Skin epidermis (tissue), 12 donors: ENCODE measurements around the gene WDR36.
A peak's percentile ranks its signal among the peaks of the same experiment; 100 is the strongest.

Source experiments
- H3K27ac ChIP-seq, 21 experiments: fragments of 200-600 bp; sonication (generic) in 11 of 21; one replicate each; pipeline ENCODE4 v1.5.0; 2020; ENCODE audit warnings: mild to moderate bottlenecking in 3 of 21, inconsistent platforms in 2 of 21, moderate library complexity in 2 of 21
- H3K4me3 ChIP-seq, 7 experiments: fragments of 200-600 bp; sonication (generic) in 2 of 7; one replicate each; pipeline ENCODE4 v1.5.0; 2020; ENCODE audit warnings: inconsistent platforms in 2 of 7, mild to moderate bottlenecking in 2 of 7, moderate library complexity in 1 of 7

Gene WDR36

GRCh38 chr5:111092062-111092853 is at the start of gene WDR36:
TSS of gene WDR36 (plus strand) at chr5:111092348. CDS start at chr5:111092457, 109 bp downstream.
- peak within 1 kb of the TSS; percentile 81 to 98 (median 89) for H3K4me3 ChIP-seq
- peak within 1 kb of the TSS; percentile 26 to 91 (median 84) for H3K27ac ChIP-seq

- no peak overlapping the region for H3K27ac ChIP-seq
These were observed 48.2 kb upstream of the WDR36 start for GRCh38 chr5:111043712-111044506.

GRCh38 chr5:111058064-111058463 is 34.1 kb upstream of the WDR36 start:
- no peak overlapping the region for H3K4me3 ChIP-seq

More at GRCh38 chr5:111043712-111044506, 48.2 kb upstream of the WDR36 start:
- no peak overlapping the region for H3K4me3 ChIP-seq

GRCh38 chr5:111060169-111060568 is 32.0 kb upstream of the WDR36 start:
- H3K27ac ChIP-seq, result no peak overlapping the region

More at GRCh38 chr5:111058064-111058463, 34.1 kb upstream of the WDR36 start:
- no peak overlapping the region for H3K27ac ChIP-seq

GRCh38 chr5:111061618-111062017 is 30.5 kb upstream of the WDR36 start:
- H3K4me3 ChIP-seq, result no peak overlapping the region
- no peak overlapping the region for H3K27ac ChIP-seq

More at GRCh38 chr5:111060169-111060568, 32.0 kb upstream of the WDR36 start:
- no peak overlapping the region for H3K4me3 ChIP-seq

GRCh38 chr5:111063709-111064322 is 28.3 kb upstream of the WDR36 start:
- H3K4me3 ChIP-seq, result no peak overlapping the region
- no peak overlapping the region for H3K27ac ChIP-seq

GRCh38 chr5:111066261-111066938 is 25.7 kb upstream of the WDR36 start:
- no peak overlapping the region for H3K27ac ChIP-seq

GRCh38 chr5:111068213-111068612 is 23.9 kb upstream of the WDR36 start:
- Histone ChIP-seq H3K27ac (no peak overlapping the region), H3K4me3 (no peak overlapping the region)

More at GRCh38 chr5:111066261-111066938, 25.7 kb upstream of the WDR36 start:
- H3K4me3 ChIP-seq, result no peak overlapping the region

GRCh38 chr5:111069839-111070238 is 22.3 kb upstream of the WDR36 start:
- H3K4me3 ChIP-seq, result no peak overlapping the region

GRCh38 chr5:111070272-111071134 is 21.6 kb upstream of the WDR36 start:
- no peak overlapping the region for H3K27ac ChIP-seq
- no peak overlapping the region for H3K4me3 ChIP-seq

More at GRCh38 chr5:111069839-111070238, 22.3 kb upstream of the WDR36 start:
- H3K27ac ChIP-seq, result no peak overlapping the region

GRCh38 chr5:111071413-111071812 is 20.7 kb upstream of the WDR36 start, which contains the start of gene TSLP:
TSS of gene TSLP (plus strand) at chr5:111071713. CDS start at chr5:111071891, 178 bp downstream.
- no peak within 1 kb of the TSS for H3K4me3 ChIP-seq

GRCh38 chr5:111072949-111073682 is 19.0 kb upstream of the WDR36 start:
- peak overlapping the region; percentile 38 to 49 (median 42) for H3K4me3 ChIP-seq
- H3K27ac ChIP-seq, result peak overlapping the region in 3 of 21 experiments; percentile 8 to 19 (median 19)

More at GRCh38 chr5:111071413-111071812, 20.7 kb upstream of the WDR36 start, which contains the start of gene TSLP:
- H3K27ac ChIP-seq, result no peak within 1 kb of the TSS

GRCh38 chr5:111074244-111074643 is 17.9 kb upstream of the WDR36 start:
- peak overlapping the region in 4 of 7 experiments; percentile 40 to 49 (median 42) for H3K4me3 ChIP-seq
- H3K27ac ChIP-seq, result no peak overlapping the region

- H3K27ac ChIP-seq, result no peak overlapping the region
These were observed 16.6 kb upstream of the WDR36 start for GRCh38 chr5:111075520-111075919.

GRCh38 chr5:111076091-111076490 is 16.1 kb upstream of the WDR36 start:
- H3K4me3 ChIP-seq, result no peak overlapping the region
- no peak overlapping the region for H3K27ac ChIP-seq

More at GRCh38 chr5:111075520-111075919, 16.6 kb upstream of the WDR36 start:
- H3K4me3 ChIP-seq, result no peak overlapping the region

GRCh38 chr5:111077678-111078077 is 14.5 kb upstream of the WDR36 start:
- no peak overlapping the region for H3K27ac ChIP-seq
- H3K4me3 ChIP-seq, result no peak overlapping the region

- H3K4me3 ChIP-seq, result no peak overlapping the region
- no peak overlapping the region for H3K27ac ChIP-seq
These were observed 12.3 kb upstream of the WDR36 start for GRCh38 chr5:111079846-111080245.

- H3K27ac ChIP-seq, result no peak overlapping the region
These were observed 8.8 kb upstream of the WDR36 start for GRCh38 chr5:111083323-111083722.

More at GRCh38 chr5:111083323-111083722, 8.8 kb upstream of the WDR36 start:
- no peak overlapping the region for H3K4me3 ChIP-seq
